ENCODE measurements around the gene PCDH17.

PCDH17 gene

GRCh38 chr13:57634839-57635165 lies 3.3 kb downstream of the PCDH17 start:
- DNase-seq (ENCODE audit: low read depth) = no peak

GRCh38 chr13:57635541-57636085 lies 4.1 kb downstream of the PCDH17 start:
- DNase-seq (ENCODE audit: low read depth) = no peak

- no peak for DNase-seq (ENCODE audit: low read depth)
Observed at GRCh38 chr13:57636816-57637215, 5.3 kb downstream of the PCDH17 start.

GRCh38 chr13:57637515-57637914 lies 6.0 kb downstream of the PCDH17 start:
- no peak for DNase-seq (ENCODE audit: low read depth)

- no peak for DNase-seq (ENCODE audit: low read depth)
Observed at GRCh38 chr13:57638186-57638890, 6.8 kb downstream of the PCDH17 start.

GRCh38 chr13:57640607-57641006 lies 9.1 kb downstream of the PCDH17 start:
- no peak for DNase-seq (ENCODE audit: low read depth)

- no peak for DNase-seq (ENCODE audit: low read depth)
Observed at GRCh38 chr13:57641051-57641450, 9.5 kb downstream of the PCDH17 start.

- DNase-seq (ENCODE audit: low read depth) = no peak
Observed at GRCh38 chr13:57644106-57644505, 12.6 kb downstream of the PCDH17 start.

GRCh38 chr13:57653229-57653989 lies 21.9 kb downstream of the PCDH17 start:
- no peak for DNase-seq (ENCODE audit: low read depth)

GRCh38 chr13:57665481-57665880 lies 33.9 kb downstream of the PCDH17 start:
- DNase-seq (ENCODE audit: low read depth) = no peak

GRCh38 chr13:57666131-57666953 lies 34.8 kb downstream of the PCDH17 start:
- DNase-seq (ENCODE audit: low read depth) = no peak

- DNase-seq (ENCODE audit: low read depth) = no peak
Observed at GRCh38 chr13:57672168-57672567, 40.6 kb downstream of the PCDH17 start.

GRCh38 chr13:57673197-57673596 lies 41.7 kb downstream of the PCDH17 start:
- no peak for DNase-seq (ENCODE audit: low read depth)

- no peak for DNase-seq (ENCODE audit: low read depth)
Observed at GRCh38 chr13:57675526-57675925, 44.0 kb downstream of the PCDH17 start.

GRCh38 chr13:57680609-57681008 lies 49.1 kb downstream of the PCDH17 start:
- no peak for DNase-seq (ENCODE audit: low read depth)

- DNase-seq (ENCODE audit: low read depth) = no peak
Observed at GRCh38 chr13:57682128-57682716, 50.7 kb downstream of the PCDH17 start.

GRCh38 chr13:57698851-57699250 lies 67.3 kb downstream of the PCDH17 start:
- DNase-seq (ENCODE audit: low read depth) = no peak

GRCh38 chr13:57704031-57704430 lies 72.5 kb downstream of the PCDH17 start:
- DNase-seq (ENCODE audit: low read depth) = no peak

GRCh38 chr13:57716295-57716694 lies 84.8 kb downstream of the PCDH17 start:
- no peak for DNase-seq (ENCODE audit: low read depth)

GRCh38 chr13:57724486-57725272 lies 93.1 kb downstream of the PCDH17 start:
- no peak for DNase-seq (ENCODE audit: low read depth)

- DNase-seq (ENCODE audit: low read depth) = no peak
Observed at GRCh38 chr13:57725480-57725879, 93.9 kb downstream of the PCDH17 start.
